Lower leg skin (tissue), 3 donors: ENCODE measurements around the gene CDC25C.

Experiments
- CTCF ChIP-seq, 3 donors: fragments of 450-650 bp; IDR thresholded peaks; one replicate each; pipeline ENCODE4 v1.5.1; 2016; ENCODE audit warnings: antibody characterized with exemption in 3 of 3, mild to moderate bottlenecking in 3 of 3, moderate library complexity in 2 of 3
- POLR2A ChIP-seq, 2 donors: fragments of 450-650 bp; IDR thresholded peaks; one replicate each; pipeline ENCODE4 v1.6.1; 2016 to 2017; ENCODE audit warnings: antibody characterized with exemption in 2 of 2, mild to moderate bottlenecking in 1 of 2, moderate library complexity in 1 of 2

- no peak for TF ChIP-seq CTCF (IDR thresholded peaks at IDR 0.05)
- TF ChIP-seq POLR2A (IDR thresholded peaks at IDR 0.05), result no peak
These were observed 18.4 kb upstream of the CDC25C start for GRCh38 chr5:138349852-138350562.
